ENCODE data around the gene RFX1. TPM values are rescaled to one million over a fixed set of nuclear protein-coding genes. Genes with fewer than 3 reads are reported as not detected.
"Not testable (repeated sequence)": the region's sequence is repeated elsewhere in the genome, so short reads cannot be mapped to it uniquely, and the experiment has no call there.

RFX1 gene
- total RNA-seq, 2 experiments from 2014 or later, result 4.4 to 17.4 TPM

- Histone ChIP-seq H3K36me3 (ENCODE audit: insufficient read depth, low read length) (peaks cover 50% of the 10 kb centered on the region), H3K4me3 (ENCODE audit: low read depth, low read length, poor library complexity, severe bottlenecking) (no peak overlapping the region), H3K79me2 (ENCODE audit: insufficient read depth, low read depth, low read length) (no peaks in the 10 kb centered on the region), H2AFZ (ENCODE audit: low read length) (no peak overlapping the region), H3K9me2 (ENCODE audit: insufficient read depth, low read length) (no peaks in the 10 kb centered on the region), H3K9me3 (ENCODE audit: low read length) (no peaks in the 10 kb centered on the region), H3K27ac (ENCODE audit: low read depth, low read length, poor library complexity, severe bottlenecking) (no peak overlapping the region), H3K4me2 (ENCODE audit: low read length) (no peak overlapping the region), H3K4me1 (ENCODE audit: insufficient read depth, low read length, poor library complexity, severe bottlenecking) (peaks cover 12% of the 10 kb centered on the region), H4K20me1 (ENCODE audit: insufficient read depth, low read length) (no peaks in the 10 kb centered on the region)
- DNase-seq (ENCODE audit: low spot score), result no peak
- POLR2A ChIA-PET, result no interaction called here
- CTCF ChIA-PET (ENCODE audit: unreplicated experiment), result no interaction called here
- no peak for TF ChIP-seq EZH2phosphoT487 (IDR thresholded peaks at IDR 0.05; ENCODE audit: borderline replicate concordance, low read depth, low read length)
- TF ChIP-seq CTCF (conservative IDR thresholded peaks at IDR 0.05; ENCODE audit: low read length), result no peak
- intact Hi-C loops (cut with micrococcal nuclease; ENCODE audit: unreplicated experiment), result no loop called here
- BruUV-seq (replicated peaks), result no TSS peak
Observed at GRCh38 chr19:13972368-13973155, 33.6 kb downstream of the RFX1 start.

- H3K9me3 ChIP-seq (ENCODE audit: low read length); intact Hi-C loops (cut with micrococcal nuclease; ENCODE audit: unreplicated experiment); H3K4me3 ChIP-seq (ENCODE audit: low read depth, low read length, poor library complexity, severe bottlenecking); H3K9me2 ChIP-seq (ENCODE audit: insufficient read depth, low read length); H3K79me2 ChIP-seq (ENCODE audit: insufficient read depth, low read depth, low read length); H4K20me1 ChIP-seq (ENCODE audit: insufficient read depth, low read length); H3K27ac ChIP-seq (ENCODE audit: low read depth, low read length, poor library complexity, severe bottlenecking); BruUV-seq (replicated peaks); DNase-seq (ENCODE audit: low spot score); H3K4me2 ChIP-seq (ENCODE audit: low read length); H2AFZ ChIP-seq (ENCODE audit: low read length); CTCF ChIA-PET (ENCODE audit: unreplicated experiment); POLR2A ChIA-PET: not testable (repeated sequence)
- peaks cover 12% of the 10 kb centered on the region for H3K4me1 ChIP-seq (ENCODE audit: insufficient read depth, low read length, poor library complexity, severe bottlenecking)
- H3K36me3 ChIP-seq (ENCODE audit: insufficient read depth, low read length), result peaks cover 54% of the 10 kb centered on the region
Observed at GRCh38 chr19:13971868-13972267, 34.3 kb downstream of the RFX1 start.

- BruUV-seq (replicated peaks), result no TSS peak
- ChIA-PET CTCF (ENCODE audit: unreplicated experiment) (no interaction called here), POLR2A (no interaction called here)
- no peaks in the 10 kb centered on the region for H3K9me2 ChIP-seq (ENCODE audit: insufficient read depth, low read length)
- no peak overlapping the region for H3K4me3 ChIP-seq (ENCODE audit: low read depth, low read length, poor library complexity, severe bottlenecking)
- H3K36me3 ChIP-seq (ENCODE audit: insufficient read depth, low read length), result peaks cover 62% of the 10 kb centered on the region
- H3K9me3 ChIP-seq (ENCODE audit: low read length), result no peaks in the 10 kb centered on the region
- intact Hi-C loops (cut with micrococcal nuclease; ENCODE audit: unreplicated experiment), result no loop called here
- TF ChIP-seq EZH2phosphoT487 (IDR thresholded peaks at IDR 0.05; ENCODE audit: borderline replicate concordance, low read depth, low read length) (no peak), CTCF (conservative IDR thresholded peaks at IDR 0.05; ENCODE audit: low read length) (no peak)
- no peaks in the 10 kb centered on the region for H3K79me2 ChIP-seq (ENCODE audit: insufficient read depth, low read depth, low read length)
- no peak for DNase-seq (ENCODE audit: low spot score)
- H4K20me1 ChIP-seq (ENCODE audit: insufficient read depth, low read length), result no peaks in the 10 kb centered on the region; the same call in 1 of the 2 replicates
- peaks cover 12% of the 10 kb centered on the region for H3K4me1 ChIP-seq (ENCODE audit: insufficient read depth, low read length, poor library complexity, severe bottlenecking)
- no peak overlapping the region for H3K27ac ChIP-seq (ENCODE audit: low read depth, low read length, poor library complexity, severe bottlenecking)
- H3K4me2 ChIP-seq (ENCODE audit: low read length), result no peak overlapping the region
- no peak overlapping the region for H2AFZ ChIP-seq (ENCODE audit: low read length)
Observed at GRCh38 chr19:13969897-13970296, 36.2 kb downstream of the RFX1 start.

Data from OCI-LY7 (cell line).